ENCODE data around the gene ARHGAP6.

Gene ARHGAP6

DNA sequence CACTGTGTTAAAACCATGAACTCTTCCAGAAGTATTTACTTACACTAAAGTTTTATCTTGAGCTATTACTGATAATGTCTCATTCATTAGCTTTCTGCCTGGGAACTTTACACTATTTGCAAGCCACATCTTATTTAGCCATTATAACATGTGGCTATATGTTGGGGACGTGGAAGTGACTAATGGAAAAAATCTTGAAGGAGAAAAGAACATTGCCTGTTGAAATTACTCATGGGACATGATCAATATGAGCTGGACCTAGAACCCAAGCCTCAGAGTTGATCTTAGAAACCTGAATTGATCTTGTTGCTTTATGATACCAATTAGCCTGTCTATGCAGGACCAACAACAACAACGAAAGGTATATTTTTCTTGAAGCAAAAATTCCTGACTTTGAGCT, 22.5 kb upstream of the ARHGAP6 start:
- TF ChIP-seq, protein P1, sequence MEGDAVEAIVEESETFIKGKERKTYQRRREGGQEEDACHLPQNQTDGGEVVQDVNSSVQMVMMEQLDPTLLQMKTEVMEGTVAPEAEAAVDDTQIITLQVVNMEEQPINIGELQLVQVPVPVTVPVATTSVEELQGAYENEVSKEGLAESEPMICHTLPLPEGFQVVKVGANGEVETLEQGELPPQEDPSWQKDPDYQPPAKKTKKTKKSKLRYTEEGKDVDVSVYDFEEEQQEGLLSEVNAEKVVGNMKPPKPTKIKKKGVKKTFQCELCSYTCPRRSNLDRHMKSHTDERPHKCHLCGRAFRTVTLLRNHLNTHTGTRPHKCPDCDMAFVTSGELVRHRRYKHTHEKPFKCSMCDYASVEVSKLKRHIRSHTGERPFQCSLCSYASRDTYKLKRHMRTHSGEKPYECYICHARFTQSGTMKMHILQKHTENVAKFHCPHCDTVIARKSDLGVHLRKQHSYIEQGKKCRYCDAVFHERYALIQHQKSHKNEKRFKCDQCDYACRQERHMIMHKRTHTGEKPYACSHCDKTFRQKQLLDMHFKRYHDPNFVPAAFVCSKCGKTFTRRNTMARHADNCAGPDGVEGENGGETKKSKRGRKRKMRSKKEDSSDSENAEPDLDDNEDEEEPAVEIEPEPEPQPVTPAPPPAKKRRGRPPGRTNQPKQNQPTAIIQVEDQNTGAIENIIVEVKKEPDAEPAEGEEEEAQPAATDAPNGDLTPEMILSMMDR (IDR thresholded peaks at IDR 0.05; ENCODE audit: extremely low read depth, missing control alignments): no peak
- no peak for DNase-seq (ENCODE audit: low spot score)

DNA sequence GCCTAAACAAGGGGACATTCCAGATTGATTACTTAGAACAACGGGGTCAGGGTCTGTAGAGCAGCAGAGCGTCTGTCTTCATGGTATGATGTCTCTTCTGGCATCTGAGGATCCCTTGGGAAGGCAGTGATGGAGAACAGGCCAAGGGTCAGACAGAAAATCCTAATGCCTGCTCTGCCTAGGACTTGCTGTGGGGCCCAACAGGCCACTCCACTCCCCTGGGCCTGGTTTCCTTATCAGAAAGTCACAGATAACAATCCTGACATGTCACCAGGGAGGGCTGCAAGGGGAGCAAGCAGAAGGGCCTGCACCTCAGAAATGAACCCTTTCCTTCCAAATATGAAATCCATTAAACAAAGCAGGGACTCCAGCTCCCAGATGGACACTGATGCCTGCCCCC, 21.4 kb upstream of the ARHGAP6 start:
- DNase-seq (ENCODE audit: low spot score): no peak
- TF ChIP-seq, protein P1 (IDR thresholded peaks at IDR 0.05; ENCODE audit: extremely low read depth, missing control alignments): no peak

DNA sequence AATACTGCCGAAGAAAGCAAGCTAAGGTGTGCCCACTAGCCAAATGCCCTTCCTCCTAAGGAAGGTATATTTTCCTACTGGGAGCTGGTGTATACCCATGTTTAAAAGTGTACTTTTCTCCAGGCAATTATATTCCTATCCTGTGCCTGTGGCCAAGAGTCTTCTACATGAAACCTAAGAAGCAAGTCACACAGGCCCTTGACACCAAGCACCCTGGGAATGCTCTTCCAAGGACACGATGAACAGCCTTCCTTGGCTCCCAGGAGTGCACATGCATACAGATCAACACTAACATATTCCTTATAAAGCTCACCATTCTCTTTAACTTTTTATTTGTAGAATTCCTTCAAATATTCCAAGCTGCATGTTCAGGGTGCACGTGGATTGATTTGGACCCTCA, 17.3 kb upstream of the ARHGAP6 start:
- no peak for DNase-seq (ENCODE audit: low spot score)
- TF ChIP-seq, protein P1 (IDR thresholded peaks at IDR 0.05; ENCODE audit: extremely low read depth, missing control alignments): no peak

DNA sequence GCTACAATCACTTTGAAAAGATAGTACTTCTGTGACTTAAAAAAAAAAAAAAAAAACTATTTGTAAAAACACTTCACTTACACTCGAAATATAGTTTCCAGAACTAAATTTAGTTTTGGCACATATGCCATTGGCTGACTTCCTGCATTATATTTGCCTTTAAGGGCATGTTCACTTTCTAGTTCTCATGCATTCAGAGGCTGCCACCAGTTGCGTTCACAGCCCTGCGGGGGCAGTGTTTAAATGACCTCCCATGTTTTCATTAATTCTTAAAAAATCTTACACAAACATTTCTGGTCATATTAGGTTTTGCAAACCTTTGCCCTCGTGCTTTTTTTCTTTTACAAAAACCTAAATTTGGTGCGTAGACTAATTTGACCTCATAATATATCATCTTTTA, 12.4 kb upstream of the ARHGAP6 start:
- no peak for DNase-seq (ENCODE audit: low spot score)
- TF ChIP-seq, protein P1 (IDR thresholded peaks at IDR 0.05; ENCODE audit: extremely low read depth, missing control alignments): no peak

DNA sequence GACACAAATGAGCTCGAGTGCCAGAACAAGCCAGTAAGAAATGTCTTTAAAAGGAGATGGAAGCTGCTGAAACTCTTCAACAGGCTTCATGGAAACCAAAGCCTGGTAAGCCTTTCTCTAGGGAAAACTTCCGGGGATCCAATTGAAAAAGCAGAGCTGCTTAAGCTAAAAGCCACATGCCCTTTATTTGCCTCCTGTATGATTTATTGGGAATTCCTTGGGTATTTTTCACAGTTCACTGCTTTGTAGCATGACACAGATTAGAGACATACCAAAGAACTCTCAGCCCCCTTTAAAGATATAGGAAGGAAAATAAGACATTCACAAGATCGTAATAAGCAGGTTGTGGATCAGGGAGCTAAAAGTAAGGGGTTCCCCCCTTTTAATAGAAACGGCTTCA, 6.5 kb upstream of the ARHGAP6 start:
- TF ChIP-seq, protein P1 (IDR thresholded peaks at IDR 0.05; ENCODE audit: extremely low read depth, missing control alignments): no peak
- no peak for DNase-seq (ENCODE audit: low spot score)

DNA sequence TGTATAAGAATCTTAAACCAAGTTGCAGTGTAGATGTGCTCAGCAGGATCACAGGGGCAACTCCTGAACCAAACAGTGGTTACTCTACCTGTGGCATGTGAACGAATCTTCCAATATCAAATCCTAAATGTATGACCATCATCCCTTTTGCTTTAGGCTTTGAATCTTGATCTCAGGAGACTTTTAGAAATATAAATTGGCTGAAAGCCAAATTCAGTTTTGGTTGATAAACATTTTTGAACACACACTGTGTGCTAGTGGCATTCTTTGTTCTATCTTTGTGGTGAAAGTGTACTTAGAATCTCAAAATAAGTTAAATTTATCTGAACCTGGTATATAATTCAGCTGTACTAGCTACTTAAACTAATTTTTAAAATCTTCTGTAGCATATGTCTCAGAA, 4.6 kb upstream of the ARHGAP6 start:
- TF ChIP-seq, protein P1 (IDR thresholded peaks at IDR 0.05; ENCODE audit: extremely low read depth, missing control alignments): no peak

DNA sequence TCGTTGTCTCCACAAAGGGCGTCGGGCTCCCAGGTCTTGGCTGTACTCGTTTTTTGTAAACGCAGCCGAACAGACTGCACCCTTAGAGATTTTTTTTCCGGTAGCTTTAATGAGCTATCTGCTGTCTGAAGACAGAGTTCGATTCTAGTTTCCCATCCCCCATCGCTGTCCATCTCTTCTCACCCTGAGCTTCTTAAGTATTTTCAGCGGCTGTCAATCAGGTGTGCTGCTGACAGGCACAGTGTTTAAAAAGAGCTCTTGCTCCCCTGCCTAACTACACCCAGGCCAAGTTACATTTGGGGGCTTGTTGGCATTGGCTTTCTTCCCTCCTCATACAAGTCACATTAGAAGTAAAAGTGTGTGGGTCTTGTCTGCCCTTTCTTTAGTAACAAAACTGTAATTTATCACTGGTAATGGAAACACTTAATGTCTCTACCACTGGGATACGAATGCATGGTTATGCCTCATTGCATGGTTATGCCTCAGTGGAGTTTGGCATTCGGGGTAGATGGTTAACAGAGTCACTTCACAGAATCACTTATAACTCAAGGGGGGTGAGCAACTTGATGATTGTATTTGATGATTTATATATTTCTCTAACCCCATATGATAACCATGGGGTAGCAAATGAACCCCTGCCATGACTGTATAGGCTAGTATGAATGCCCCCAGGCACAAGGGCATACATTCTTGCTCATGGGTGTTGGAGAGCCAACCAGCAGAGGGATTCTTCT, 1.4 kb upstream of the ARHGAP6 start:
- TF ChIP-seq, protein P1 (IDR thresholded peaks at IDR 0.05; ENCODE audit: extremely low read depth, missing control alignments): no peak
- DNase-seq (ENCODE audit: low spot score): no peak

More for the DNA sequence above, 4.6 kb upstream of the ARHGAP6 start:
- no peak for DNase-seq (ENCODE audit: low spot score)
